ENCODE measurements around the gene ATXN2L. TPM values are rescaled to one million over a fixed set of nuclear protein-coding genes. Genes with fewer than 3 reads are reported as not detected.
"Not testable (repeated sequence)": the region's sequence is repeated elsewhere in the genome, so short reads cannot be mapped to it uniquely, and the experiment has no call there.

The ATXN2L gene
- 299 and 321 TPM in 2 replicates for total RNA-seq

DNA sequence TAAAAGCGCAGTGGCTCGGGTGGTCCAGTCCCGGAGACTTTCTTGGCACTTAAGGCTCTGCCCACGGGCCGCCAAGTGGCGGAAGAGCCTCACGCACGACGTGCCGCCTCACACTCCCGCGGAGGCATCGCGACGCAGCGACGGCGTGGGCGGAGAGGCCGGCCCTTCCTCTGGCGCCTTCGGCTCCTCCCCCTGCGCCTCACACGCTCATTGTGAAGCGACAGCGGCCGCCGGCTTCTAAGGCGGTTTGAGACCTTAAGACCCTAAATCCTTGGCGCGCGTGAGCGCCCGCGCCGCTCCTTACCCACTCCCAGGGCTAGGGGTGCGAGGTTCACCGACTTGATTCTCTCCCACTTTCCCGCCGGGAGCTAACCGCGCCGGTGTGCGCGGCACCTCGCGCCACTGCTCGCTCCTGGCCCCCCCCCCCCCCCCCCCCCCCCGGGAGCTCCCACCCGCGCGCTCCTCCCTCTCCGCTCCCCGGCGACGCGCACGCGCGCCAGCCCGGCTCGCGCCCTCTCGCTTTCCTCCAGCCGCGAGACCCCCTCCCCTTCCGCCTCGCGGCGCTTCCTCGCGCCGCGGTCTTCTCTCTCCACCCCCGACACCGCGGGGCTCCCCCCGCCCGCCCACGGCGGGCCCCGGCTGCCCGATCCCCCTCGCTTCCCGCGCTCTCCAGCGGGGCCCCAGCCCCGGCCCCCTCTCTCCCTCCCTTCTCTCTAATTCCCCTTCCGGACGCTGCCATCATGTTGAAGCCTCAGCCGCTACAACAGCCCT, at the start of gene ATXN2L:
Gene ATXN2L (plus strand): TSS at position 480 of the 771 bp plus-strand sequence. CDS start 261 bp downstream, at position 741.
- peak within 1 kb of the TSS; percentile 100 for H3K27ac Mint-ChIP-seq
- peak; percentile 98 for DNase-seq
- H3K36me3 Mint-ChIP-seq (ENCODE audit: low read depth) = peaks cover 56% of the 10 kb centered on the region
- peak within 1 kb of the TSS; percentile 100 for H3K4me3 Mint-ChIP-seq
- H3K9me3 Mint-ChIP-seq = no peaks in the 10 kb centered on the region
- peaks cover 45% of the 10 kb centered on the region for H3K4me1 Mint-ChIP-seq
- H3K27me3 Mint-ChIP-seq = peaks cover 2% of the 10 kb centered on the region
- intact Hi-C loops (cut with micrococcal nuclease) = loop anchor here (1.0 to 10.0 kb wide), 5 partner anchors 24 to 1175 kb away; partner anchors contain the start of genes HIRIP3, INO80E, NFATC2IP and SGF29

- H3K27ac Mint-ChIP-seq; H3K4me3 Mint-ChIP-seq; DNase-seq; H3K27me3 Mint-ChIP-seq; H3K9me3 Mint-ChIP-seq; H3K4me1 Mint-ChIP-seq; intact Hi-C loops (cut with micrococcal nuclease); H3K36me3 Mint-ChIP-seq (ENCODE audit: low read depth): not testable (repeated sequence)
Measured at GRCh38 chr16:28781697-28782096, 41.1 kb upstream of the ATXN2L start.

DNA sequence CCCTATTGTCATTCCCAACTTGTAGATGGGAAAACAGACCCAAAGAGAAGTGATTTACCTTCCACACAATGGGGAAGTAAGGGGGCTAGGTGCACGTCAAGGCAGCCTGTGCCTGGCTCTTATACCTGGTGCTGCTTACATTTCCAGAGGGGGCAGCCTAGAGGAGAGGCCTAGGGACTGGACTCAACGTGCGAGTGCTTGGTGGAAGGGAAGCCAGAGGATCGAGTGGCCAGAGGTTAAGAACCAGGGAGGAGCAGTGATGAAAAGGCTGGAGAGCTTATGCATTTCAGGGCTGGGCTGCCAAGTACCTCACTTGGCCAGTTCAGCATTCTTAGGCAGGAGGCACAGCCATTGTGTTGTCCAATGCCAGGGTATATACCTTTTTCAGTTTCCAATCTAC, 40.4 kb upstream of the ATXN2L start:
- intact Hi-C loops (cut with micrococcal nuclease); H3K27ac Mint-ChIP-seq; H3K27me3 Mint-ChIP-seq; H3K4me3 Mint-ChIP-seq; H3K4me1 Mint-ChIP-seq; H3K9me3 Mint-ChIP-seq; DNase-seq; H3K36me3 Mint-ChIP-seq (ENCODE audit: low read depth): not testable (repeated sequence)

GRCh38 chr16:28802235-28803019, 20.4 kb upstream of the ATXN2L start:
- H3K4me3 Mint-ChIP-seq = peak overlapping the region; percentile 63
- peak; percentile 56 for DNase-seq
- H3K9me3 Mint-ChIP-seq; intact Hi-C loops (cut with micrococcal nuclease); H3K27ac Mint-ChIP-seq; H3K36me3 Mint-ChIP-seq (ENCODE audit: low read depth); H3K4me1 Mint-ChIP-seq; H3K27me3 Mint-ChIP-seq: not testable (repeated sequence)

DNA sequence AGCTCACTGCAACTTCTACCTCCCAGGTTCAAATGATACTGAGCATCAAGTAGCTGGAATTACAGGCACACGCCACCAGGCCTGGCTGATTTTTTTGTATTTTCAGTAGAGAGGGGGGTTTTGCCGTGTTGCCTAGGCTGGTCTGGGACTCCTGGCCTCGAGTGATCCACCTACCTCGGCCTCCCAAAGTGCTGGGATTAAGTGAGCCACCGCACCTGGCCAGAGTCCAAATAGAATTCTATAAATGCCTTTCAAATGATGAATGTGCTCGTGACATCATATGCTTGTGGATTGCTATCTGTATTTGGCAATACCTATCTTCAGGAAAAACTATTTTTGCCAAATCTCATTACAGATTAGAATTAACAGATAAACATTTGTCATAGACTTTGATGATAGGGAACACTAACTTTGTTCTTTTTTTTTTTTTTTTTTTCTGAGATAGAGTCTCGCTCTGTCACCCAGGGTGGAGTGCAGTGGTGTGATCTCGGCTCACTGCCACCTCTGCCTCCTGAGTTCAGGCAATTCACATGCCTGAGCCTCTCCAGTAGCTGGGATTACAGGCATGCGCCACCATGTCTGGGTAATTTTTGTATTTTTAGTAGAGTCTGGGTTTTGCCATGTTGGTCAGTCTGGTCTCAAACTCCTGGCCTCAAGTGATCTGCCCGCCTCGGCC, 15.2 kb upstream of the ATXN2L start:
- intact Hi-C loops (cut with micrococcal nuclease); DNase-seq; H3K4me1 Mint-ChIP-seq; H3K27me3 Mint-ChIP-seq; H3K27ac Mint-ChIP-seq; H3K9me3 Mint-ChIP-seq; H3K4me3 Mint-ChIP-seq; H3K36me3 Mint-ChIP-seq (ENCODE audit: low read depth): not testable (repeated sequence)

- intact Hi-C loops (cut with micrococcal nuclease) = loop anchor here (5.0 to 10.0 kb wide), 3 partner anchors 265 to 1177 kb away; partner anchors contain the start of genes HIRIP3, INO80E, SGF29 and XPO6
- no peaks in the 10 kb centered on the region for H3K9me3 Mint-ChIP-seq
- no peak overlapping the region for H3K4me3 Mint-ChIP-seq
- H3K27me3 Mint-ChIP-seq = peaks cover 2% of the 10 kb centered on the region
- no peak for DNase-seq
- no peak overlapping the region for H3K27ac Mint-ChIP-seq
- peaks cover 26% of the 10 kb centered on the region for H3K4me1 Mint-ChIP-seq
- peaks cover 34% of the 10 kb centered on the region for H3K36me3 Mint-ChIP-seq (ENCODE audit: low read depth)
Measured at GRCh38 chr16:28820016-28820415, 2.8 kb upstream of the ATXN2L start.

GRCh38 chr16:28820546-28820945, 2.3 kb upstream of the ATXN2L start:
- Mint-ChIP-seq H3K36me3 (ENCODE audit: low read depth) (peaks cover 39% of the 10 kb centered on the region), H3K4me1 (peaks cover 31% of the 10 kb centered on the region), H3K4me3 (peak overlapping the region; percentile 38)
- not testable (repeated sequence) for H3K9me3 Mint-ChIP-seq, H3K27me3 Mint-ChIP-seq, H3K27ac Mint-ChIP-seq, DNase-seq
- intact Hi-C loops (cut with micrococcal nuclease) = loop anchor here (5.0 to 10.0 kb wide), 3 partner anchors 266 to 1177 kb away; partner anchors contain the start of genes HIRIP3, INO80E, SGF29 and XPO6

DNA sequence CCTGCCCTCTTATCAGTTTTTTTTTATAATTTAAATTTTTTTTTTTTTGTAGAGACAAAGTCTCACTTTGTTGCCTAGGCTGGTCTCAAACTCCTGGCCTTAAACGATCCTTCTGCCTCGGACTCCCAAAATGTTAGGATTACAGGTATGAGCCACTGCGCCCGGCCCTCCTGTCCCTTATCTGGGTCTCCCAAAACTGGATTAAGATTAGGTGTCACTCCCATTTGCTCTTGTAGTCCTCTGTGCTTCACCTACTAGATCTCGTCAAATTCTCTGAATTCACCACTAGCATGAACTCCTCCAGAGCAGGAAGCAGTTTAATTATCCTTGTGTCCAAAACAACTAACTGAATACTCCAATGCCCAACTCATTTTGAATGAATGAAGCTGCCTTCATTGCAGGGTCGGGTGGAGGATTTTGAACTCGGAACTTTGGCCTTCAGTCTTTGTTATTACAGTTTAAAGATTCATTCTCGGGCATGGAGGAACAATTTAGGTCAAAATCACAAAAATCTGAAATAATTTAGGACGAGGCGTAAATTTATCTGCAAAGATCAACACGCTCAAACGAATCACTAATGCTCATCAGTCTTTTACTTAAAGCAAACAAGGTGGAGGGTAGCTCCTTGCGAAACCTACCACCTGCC, 802 bp upstream of the ATXN2L start:
- peaks cover 49% of the 10 kb centered on the region for H3K36me3 Mint-ChIP-seq (ENCODE audit: low read depth)
- H3K4me1 Mint-ChIP-seq = peaks cover 43% of the 10 kb centered on the region
- DNase-seq = peak; percentile 60
- H3K9me3 Mint-ChIP-seq = no peaks in the 10 kb centered on the region
- intact Hi-C loops (cut with micrococcal nuclease) = loop anchor here (1.0 to 10.0 kb wide), 5 partner anchors 24 to 1175 kb away; partner anchors contain the start of genes HIRIP3, INO80E, NFATC2IP and SGF29
- H3K4me3 Mint-ChIP-seq = peak overlapping the region; percentile 95
- H3K27me3 Mint-ChIP-seq = peaks cover 2% of the 10 kb centered on the region
- peak overlapping the region; percentile 91 for H3K27ac Mint-ChIP-seq

GRCh38 chr16:28823291-28823872, 583 bp downstream of the ATXN2L start:
- peaks cover 62% of the 10 kb centered on the region for H3K36me3 Mint-ChIP-seq (ENCODE audit: low read depth)
- intact Hi-C loops (cut with micrococcal nuclease) = loop anchor here (5.0 to 10.0 kb wide), 3 partner anchors 269 to 1174 kb away; partner anchors contain the start of genes HIRIP3, INO80E, SGF29 and XPO6

DNA sequence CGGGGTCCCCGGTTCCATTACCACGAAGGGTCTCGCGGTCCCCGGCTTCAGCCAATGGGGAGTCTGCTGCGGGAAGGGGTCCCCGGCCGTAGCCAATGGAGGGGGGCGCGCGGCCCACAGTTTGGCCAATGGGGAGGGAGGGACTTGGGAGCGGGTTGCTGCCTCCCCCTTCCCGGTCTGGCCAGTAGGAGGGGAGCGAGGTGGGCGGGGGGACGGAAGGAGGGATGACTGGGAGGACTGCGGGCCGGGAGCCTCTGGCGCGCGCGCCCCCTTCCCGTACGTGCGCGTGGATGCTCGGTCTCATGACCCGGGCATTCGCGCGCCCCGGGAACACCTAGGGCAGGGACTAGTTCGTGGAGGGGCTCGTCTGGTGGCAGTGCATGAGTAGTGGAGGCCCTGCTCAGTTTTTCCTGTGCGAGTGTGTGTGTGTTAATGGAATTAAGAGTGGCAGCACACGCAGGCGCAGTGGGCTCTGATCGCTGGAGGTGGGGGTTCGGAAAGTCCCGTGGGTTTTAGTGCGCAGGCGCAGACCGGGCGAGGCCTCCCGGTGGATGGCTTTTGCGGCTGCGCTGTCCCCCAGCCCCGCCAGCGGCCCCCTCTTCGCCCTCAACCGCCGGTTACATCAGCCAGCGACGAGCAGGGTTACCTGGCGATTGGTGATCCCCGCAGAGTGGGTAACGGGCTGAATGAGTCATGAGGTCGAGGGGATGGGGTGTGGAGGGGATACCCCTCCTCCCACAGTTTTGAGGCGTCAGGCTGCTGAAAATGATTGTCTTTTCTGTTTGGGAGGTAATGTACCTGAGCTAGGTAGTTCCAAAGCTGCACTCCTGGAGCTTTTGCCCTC, 1.3 kb downstream of the ATXN2L start:
- peak; percentile 98 for DNase-seq
- Mint-ChIP-seq H3K9me3 (no peaks in the 10 kb centered on the region), H3K4me3 (peak overlapping the region; percentile 100), H3K36me3 (ENCODE audit: low read depth) (peaks cover 66% of the 10 kb centered on the region), H3K4me1 (peaks cover 47% of the 10 kb centered on the region), H3K27me3 (peaks cover 2% of the 10 kb centered on the region), H3K27ac (peak overlapping the region; percentile 100)
- intact Hi-C loops (cut with micrococcal nuclease) = loop anchor here (1.0 to 10.0 kb wide), 5 partner anchors 39 to 1173 kb away; partner anchors contain the start of genes HIRIP3, INO80E, RABEP2 and SGF29

More at GRCh38 chr16:28823291-28823872, 583 bp downstream of the ATXN2L start:
- Mint-ChIP-seq H3K4me3 (peak overlapping the region; percentile 100), H3K27ac (peak overlapping the region; percentile 100), H3K27me3 (peaks cover 2% of the 10 kb centered on the region), H3K9me3 (no peaks in the 10 kb centered on the region), H3K4me1 (peaks cover 45% of the 10 kb centered on the region)
- no peak for DNase-seq

DNA sequence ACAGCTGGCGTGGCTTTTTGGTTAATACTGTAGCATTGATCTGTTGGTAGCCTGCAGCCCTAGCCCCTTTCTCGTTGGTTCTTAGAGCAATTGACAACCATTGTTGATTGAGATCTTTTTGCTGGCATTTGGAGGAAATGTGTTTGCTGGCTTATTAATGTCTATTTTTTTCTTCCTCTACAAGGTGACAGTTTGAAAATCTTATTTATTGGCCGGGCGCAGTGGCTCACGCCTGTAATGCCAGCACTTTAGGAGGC, 1.8 kb downstream of the ATXN2L start:
- Mint-ChIP-seq H3K27me3 (peaks cover 2% of the 10 kb centered on the region), H3K4me1 (peaks cover 48% of the 10 kb centered on the region), H3K9me3 (no peaks in the 10 kb centered on the region), H3K4me3 (peak overlapping the region; percentile 100), H3K36me3 (ENCODE audit: low read depth) (peaks cover 71% of the 10 kb centered on the region), H3K27ac (peak overlapping the region; percentile 100)
- DNase-seq = no peak
- intact Hi-C loops (cut with micrococcal nuclease) = loop anchor here (1.0 to 10.0 kb wide), 5 partner anchors 39 to 1173 kb away; partner anchors contain the start of genes HIRIP3, INO80E, RABEP2 and SGF29

GRCh38 chr16:28826141-28826540, 3.3 kb downstream of the ATXN2L start:
- H3K27ac Mint-ChIP-seq = peak overlapping the region; percentile 34
- peak overlapping the region; percentile 12 for H3K4me3 Mint-ChIP-seq
- H3K27me3 Mint-ChIP-seq = peaks cover 2% of the 10 kb centered on the region
- peaks cover 43% of the 10 kb centered on the region for H3K4me1 Mint-ChIP-seq
- H3K36me3 Mint-ChIP-seq (ENCODE audit: low read depth) = peaks cover 75% of the 10 kb centered on the region
- no peak for DNase-seq
- intact Hi-C loops (cut with micrococcal nuclease) = loop anchor here (10.0 kb wide), 1 partner anchor 271 kb away; the partner anchor contains the start of gene SGF29
- no peaks in the 10 kb centered on the region for H3K9me3 Mint-ChIP-seq
